Activated CD8-positive, alpha-beta T cell treated with anti-CD3 and anti-CD28 coated beads, Interleukin-2, amount 10 ng/mL, durations not matched to agents 7 days and 5 days (primary cell): ENCODE measurements around the gene FBXL22. TPM values are rescaled to one million over a fixed set of nuclear protein-coding genes. Genes with fewer than 3 reads are reported as not detected.

Experiments used
- ATAC-seq: fragments of 150-1000 bp; cut with Tn5 transposase; one replicate; pipeline ENCODE4 v1.10.0; 2021; ENCODE audit warnings: moderate library complexity
- CTCF ChIA-PET: fragments of 350-600 bp; sonication (Branson Sonifier 250); formaldehyde crosslinking; loops from one replicate; lab custom pipeline; 2021; ENCODE audit warnings: antibody characterized with exemption; lab: Charles Lee
- POLR2A ChIA-PET: fragments of 350-600 bp; sonication (Branson Sonifier 250); formaldehyde crosslinking; loops from one replicate; lab custom pipeline; 2021; ENCODE audit warnings: antibody characterized with exemption; lab: Charles Lee
- DNase-seq: peaks from one replicate; pipeline ENCODE4 v3.0.0-alpha.2; 2020
- H3K27ac Mint-ChIP-seq: one replicate; pipeline ENCODE4 v1.8.0; 2021; ENCODE audit warnings: mild to moderate bottlenecking, mixed read lengths
- H3K27me3 Mint-ChIP-seq: one replicate; pipeline ENCODE4 v1.8.0; 2021; ENCODE audit warnings: low read depth, mixed read lengths
- H3K36me3 Mint-ChIP-seq: one replicate; pipeline ENCODE4 v1.8.0; 2021; ENCODE audit warnings: low read depth, mixed read lengths
- H3K4me1 Mint-ChIP-seq: one replicate; pipeline ENCODE4 v1.8.0; 2021; ENCODE audit warnings: low read depth, mixed read lengths
- H3K4me3 Mint-ChIP-seq: one replicate; pipeline ENCODE4 v1.8.0; 2021; ENCODE audit warnings: mild to moderate bottlenecking, mixed read lengths
- H3K9me3 Mint-ChIP-seq: one replicate; pipeline ENCODE4 v1.8.0; 2022; ENCODE audit warnings: mixed read lengths; ENCODE audit not compliant: insufficient read depth
- total RNA-seq, 2 experiments: library from RNA; stranded (reverse); gene quantifications; one replicate each; pipeline ENCODE4 v1.2.3, GENCODE V29; 2021

Gene FBXL22
- total RNA-seq, 2 experiments from 2014 or later, result 0.66 to 1.4 TPM

- no peak for DNase-seq
- H3K36me3 Mint-ChIP-seq, result peaks cover 50% of the 10 kb centered on the region
- no peak for ATAC-seq
- no peaks in the 10 kb centered on the region for H3K9me3 Mint-ChIP-seq
- no peak overlapping the region for H3K4me3 Mint-ChIP-seq
- no peaks in the 10 kb centered on the region for H3K27me3 Mint-ChIP-seq
- no peak overlapping the region for H3K27ac Mint-ChIP-seq
- ChIA-PET POLR2A (interaction anchor here (1.5 kb wide), 1 partner anchor 34 kb away, joined by 4 read pairs; no protein-coding TSS in a partner anchor), CTCF (no interaction called here)
- no peaks in the 10 kb centered on the region for H3K4me1 Mint-ChIP-seq
These were observed 31.5 kb upstream of the FBXL22 start for GRCh38 chr15:63565536-63566186.

GRCh38 chr15:63572749-63573464 lies 24.3 kb upstream of the FBXL22 start:
- Mint-ChIP-seq H3K27ac (no peak overlapping the region), H3K4me1 (no peaks in the 10 kb centered on the region), H3K36me3 (peaks cover 49% of the 10 kb centered on the region), H3K27me3 (no peaks in the 10 kb centered on the region), H3K4me3 (no peak overlapping the region), H3K9me3 (no peaks in the 10 kb centered on the region)
- DNase-seq, result no peak
- CTCF ChIA-PET, result interaction anchor here (0.9 to 1.2 kb wide), 5 partner anchors 27 to 281 kb away, joined by 3 to 5 read pairs (median 3); no protein-coding TSS in a partner anchor
- POLR2A ChIA-PET, result no interaction called here
- no peak for ATAC-seq

GRCh38 chr15:63573533-63573932 lies 23.7 kb upstream of the FBXL22 start:
- ChIA-PET CTCF (interaction anchor here (1.1 to 1.2 kb wide), 2 partner anchors 29 to 109 kb away, joined by 3 read pairs; no protein-coding TSS in a partner anchor), POLR2A (no interaction called here)
- no peaks in the 10 kb centered on the region for H3K9me3 Mint-ChIP-seq
- DNase-seq (no peak), ATAC-seq (no peak)
- no peaks in the 10 kb centered on the region for H3K4me1 Mint-ChIP-seq
- no peaks in the 10 kb centered on the region for H3K27me3 Mint-ChIP-seq
- no peak overlapping the region for H3K4me3 Mint-ChIP-seq
- H3K27ac Mint-ChIP-seq, result no peak overlapping the region
- H3K36me3 Mint-ChIP-seq, result peaks cover 45% of the 10 kb centered on the region

- Mint-ChIP-seq H3K27me3 (no peaks in the 10 kb centered on the region), H3K4me3 (no peak overlapping the region), H3K9me3 (no peaks in the 10 kb centered on the region), H3K4me1 (no peaks in the 10 kb centered on the region), H3K27ac (no peak overlapping the region), H3K36me3 (peaks cover 40% of the 10 kb centered on the region)
- CTCF ChIA-PET, result interaction anchor here (0.5 kb wide), 1 partner anchor 461 kb away, joined by 3 read pairs; no protein-coding TSS in a partner anchor
- ATAC-seq, result no peak
- POLR2A ChIA-PET, result no interaction called here
- no peak for DNase-seq
These were observed 21.9 kb upstream of the FBXL22 start for GRCh38 chr15:63575312-63575711.

- Mint-ChIP-seq H3K27me3 (no peaks in the 10 kb centered on the region), H3K4me1 (no peaks in the 10 kb centered on the region), H3K27ac (no peak overlapping the region), H3K36me3 (peaks cover 40% of the 10 kb centered on the region), H3K4me3 (no peak overlapping the region), H3K9me3 (no peaks in the 10 kb centered on the region)
- CTCF ChIA-PET, result interaction anchor here (0.7 kb wide), 1 partner anchor 33 kb away, joined by 3 read pairs; no protein-coding TSS in a partner anchor
- ATAC-seq (no peak), DNase-seq (no peak)
- POLR2A ChIA-PET, result interaction anchor here (0.9 kb wide), 1 partner anchor 22 kb away, joined by 3 read pairs; no protein-coding TSS in a partner anchor
These were observed 20.7 kb upstream of the FBXL22 start for GRCh38 chr15:63576441-63576840.

- no peak overlapping the region for H3K4me3 Mint-ChIP-seq
- no peak overlapping the region for H3K27ac Mint-ChIP-seq
- no peak for ATAC-seq
- ChIA-PET POLR2A (no interaction called here), CTCF (interaction anchor here (1.0 kb wide), 1 partner anchor 11 kb away, joined by 3 read pairs; no protein-coding TSS in a partner anchor)
- no peak for DNase-seq
- no peaks in the 10 kb centered on the region for H3K4me1 Mint-ChIP-seq
- H3K36me3 Mint-ChIP-seq, result peaks cover 49% of the 10 kb centered on the region
- no peaks in the 10 kb centered on the region for H3K27me3 Mint-ChIP-seq
- peaks cover 8% of the 10 kb centered on the region for H3K9me3 Mint-ChIP-seq
These were observed 15.0 kb upstream of the FBXL22 start for GRCh38 chr15:63582179-63582578.

GRCh38 chr15:63582718-63583426 lies 14.3 kb upstream of the FBXL22 start:
- no peaks in the 10 kb centered on the region for H3K27me3 Mint-ChIP-seq
- no peak for DNase-seq
- H3K27ac Mint-ChIP-seq, result peak overlapping the region; percentile 2
- H3K36me3 Mint-ChIP-seq, result peaks cover 49% of the 10 kb centered on the region
- POLR2A ChIA-PET, result interaction anchor here (0.6 kb wide), 1 partner anchor 193 kb away, joined by 3 read pairs; no protein-coding TSS in a partner anchor
- CTCF ChIA-PET, result interaction anchor here (1.0 kb wide), 2 partner anchors 12 to 95 kb away, joined by 3 read pairs; no protein-coding TSS in a partner anchor
- H3K4me1 Mint-ChIP-seq, result no peaks in the 10 kb centered on the region
- H3K9me3 Mint-ChIP-seq, result peaks cover 8% of the 10 kb centered on the region
- H3K4me3 Mint-ChIP-seq, result no peak overlapping the region
- ATAC-seq, result no peak

GRCh38 chr15:63586790-63587189 lies 10.4 kb upstream of the FBXL22 start:
- H3K9me3 Mint-ChIP-seq, result peaks cover 8% of the 10 kb centered on the region
- H3K27ac Mint-ChIP-seq, result no peak overlapping the region
- DNase-seq, result no peak
- ATAC-seq, result no peak
- no peak overlapping the region for H3K4me3 Mint-ChIP-seq
- peaks cover 71% of the 10 kb centered on the region for H3K36me3 Mint-ChIP-seq
- CTCF ChIA-PET, result interaction anchor here (1.5 kb wide), 1 partner anchor 9 kb away, joined by 7 read pairs; no protein-coding TSS in a partner anchor
- peaks cover 8% of the 10 kb centered on the region for H3K4me1 Mint-ChIP-seq
- no peaks in the 10 kb centered on the region for H3K27me3 Mint-ChIP-seq
- POLR2A ChIA-PET, result no interaction called here

- ChIA-PET CTCF (no interaction called here), POLR2A (no interaction called here)
- Mint-ChIP-seq H3K27ac (no peak overlapping the region), H3K4me1 (peaks cover 14% of the 10 kb centered on the region), H3K36me3 (peaks cover 74% of the 10 kb centered on the region), H3K27me3 (no peaks in the 10 kb centered on the region), H3K4me3 (no peak overlapping the region), H3K9me3 (peaks cover 8% of the 10 kb centered on the region)
- DNase-seq, result no peak
- no peak for ATAC-seq
These were observed 9.7 kb upstream of the FBXL22 start for GRCh38 chr15:63587527-63587926.

- ChIA-PET POLR2A (no interaction called here), CTCF (interaction anchor here (0.7 to 2.0 kb wide), 3 partner anchors 10 to 122 kb away, joined by 3 to 10 read pairs (median 4); no protein-coding TSS in a partner anchor)
- ATAC-seq, result no peak
These were observed 8.4 kb upstream of the FBXL22 start for GRCh38 chr15:63588826-63589225.

More at GRCh38 chr15:63588826-63589225, 8.4 kb upstream of the FBXL22 start:
- no peak for DNase-seq
- Mint-ChIP-seq H3K36me3 (peaks cover 75% of the 10 kb centered on the region), H3K27me3 (no peaks in the 10 kb centered on the region), H3K9me3 (peaks cover 8% of the 10 kb centered on the region), H3K4me1 (peaks cover 26% of the 10 kb centered on the region), H3K27ac (no peak overlapping the region), H3K4me3 (no peak overlapping the region)
